ENCODE data around the gene SOX10.

SOX10 gene

DNA sequence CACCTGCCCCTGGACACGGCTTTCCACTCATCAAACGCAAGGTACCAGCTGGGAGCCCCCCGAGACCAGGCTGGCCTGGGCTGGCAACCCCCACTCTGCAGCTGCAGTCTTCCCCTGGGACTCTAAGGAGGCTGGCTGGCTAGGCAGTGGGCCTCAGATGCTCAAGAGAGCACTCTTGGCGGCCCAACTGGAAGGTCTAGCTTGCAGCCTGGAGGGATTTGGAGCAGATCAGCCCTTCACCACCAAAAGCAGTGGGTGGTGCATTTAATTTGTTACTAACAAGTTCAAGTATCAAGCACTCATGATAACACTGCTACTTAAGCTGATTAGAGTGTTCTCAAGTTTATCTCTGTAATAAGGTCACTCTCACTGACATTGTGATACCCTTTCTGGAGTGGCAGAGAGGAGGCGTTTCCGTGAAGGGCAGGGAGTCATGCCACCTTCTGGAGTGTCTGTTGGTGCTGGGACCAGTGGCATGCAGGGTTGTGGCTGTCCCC lies 52.4 kb downstream of the SOX10 start:
- no peak for DNase-seq (ENCODE audit: low read depth in 2 of 3, low spot score in 2 of 3)

DNA sequence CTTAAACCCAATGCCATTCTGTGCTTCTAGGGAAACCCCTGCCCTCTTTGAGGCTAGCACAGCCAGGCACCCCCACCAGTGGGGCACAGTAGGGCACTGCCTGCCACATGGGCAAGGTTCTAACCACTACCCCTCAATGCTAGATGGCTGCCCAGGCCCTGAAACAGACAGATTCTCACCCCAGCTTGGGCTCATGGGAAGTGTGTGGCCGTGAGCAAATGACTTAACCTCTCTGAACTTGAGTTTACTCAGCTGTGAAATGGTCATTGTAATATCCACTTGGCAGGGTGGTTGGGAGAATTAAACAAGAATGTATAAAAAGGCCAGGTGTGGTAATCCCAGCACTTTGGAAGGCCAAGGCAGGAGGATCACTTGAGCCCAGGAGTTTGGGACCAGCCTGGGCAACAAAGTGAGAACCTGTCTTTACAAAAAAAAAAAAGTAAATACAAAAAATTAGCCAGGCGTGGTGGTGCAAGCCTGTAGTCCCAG lies 53.4 kb downstream of the SOX10 start:
- DNase-seq (ENCODE audit: low read depth in 2 of 3, low spot score in 2 of 3), result no peak

DNA sequence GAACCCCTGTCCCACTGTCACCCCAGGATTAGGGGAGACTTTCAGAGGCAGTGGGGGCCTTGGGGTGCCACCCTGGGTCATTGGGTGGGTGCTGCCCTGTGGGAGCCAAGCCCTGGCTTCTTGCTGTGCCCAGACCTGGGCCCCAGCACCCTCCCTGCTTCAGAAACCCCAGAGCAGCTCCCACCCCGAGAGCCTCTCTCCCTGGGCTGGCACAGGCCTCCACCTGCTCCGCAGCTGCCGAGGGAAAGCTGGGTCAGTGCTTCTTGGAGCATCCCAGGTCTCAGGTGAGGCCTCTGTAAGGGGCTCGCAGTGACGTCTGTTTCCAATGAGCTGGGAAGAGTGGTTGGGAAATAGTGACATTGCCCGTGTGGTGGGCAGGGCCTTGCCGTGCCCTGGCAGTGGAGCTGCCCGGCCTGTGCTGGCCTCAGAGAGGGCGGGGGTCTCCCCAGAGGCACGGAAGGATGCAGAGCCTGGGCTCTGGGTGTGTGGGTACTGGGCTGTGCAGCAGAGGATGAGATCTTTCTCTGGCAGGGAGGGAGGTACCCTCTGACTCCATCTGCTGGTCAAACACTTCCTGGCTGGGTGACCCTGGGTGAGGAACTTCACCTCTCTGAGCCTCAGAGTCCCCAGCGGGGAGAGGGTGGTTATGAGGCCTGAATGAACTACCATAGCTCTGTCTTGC lies 53.9 kb downstream of the SOX10 start:
- DNase-seq (ENCODE audit: low read depth in 2 of 3, low spot score in 2 of 3), result no peak

DNA sequence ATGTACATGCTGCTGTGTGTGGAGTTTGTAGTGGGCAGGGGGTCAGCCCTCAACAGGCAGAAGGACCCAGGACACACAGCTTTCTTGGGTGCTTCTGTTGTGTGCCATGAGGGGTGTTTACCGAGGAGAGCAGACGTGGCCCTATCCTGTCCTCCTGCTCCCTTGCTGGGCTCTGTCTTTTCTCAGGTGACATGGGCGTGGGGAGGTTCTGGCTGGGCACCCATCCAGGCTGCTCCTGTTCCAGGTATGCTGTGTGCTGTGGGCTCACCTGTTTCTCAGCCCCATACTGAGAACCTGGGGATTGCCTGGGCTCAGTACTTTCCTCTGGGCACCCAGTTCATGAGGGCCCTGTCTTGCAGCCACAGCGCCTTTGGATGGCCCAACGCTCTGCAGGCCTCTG lies 55.0 kb downstream of the SOX10 start:
- no peak for DNase-seq (ENCODE audit: low read depth in 2 of 3, low spot score in 2 of 3)

DNA sequence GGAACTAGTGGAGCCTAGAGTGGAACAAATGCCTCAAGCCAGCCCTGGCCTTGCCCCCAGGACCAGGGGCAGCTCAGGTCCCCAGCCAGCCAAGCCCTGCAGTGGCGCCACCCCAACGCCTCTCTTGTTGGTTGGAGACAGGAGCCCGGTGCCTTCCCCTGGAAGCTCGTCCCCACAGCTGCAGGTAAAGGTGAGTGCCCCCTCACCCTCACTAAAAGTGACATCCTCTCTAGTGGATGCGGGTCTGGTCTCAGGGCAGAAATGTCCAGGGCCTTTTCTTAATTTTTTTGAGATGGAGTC lies 56.8 kb downstream of the SOX10 start:
- no peak for DNase-seq (ENCODE audit: low read depth in 2 of 3, low spot score in 2 of 3)

DNA sequence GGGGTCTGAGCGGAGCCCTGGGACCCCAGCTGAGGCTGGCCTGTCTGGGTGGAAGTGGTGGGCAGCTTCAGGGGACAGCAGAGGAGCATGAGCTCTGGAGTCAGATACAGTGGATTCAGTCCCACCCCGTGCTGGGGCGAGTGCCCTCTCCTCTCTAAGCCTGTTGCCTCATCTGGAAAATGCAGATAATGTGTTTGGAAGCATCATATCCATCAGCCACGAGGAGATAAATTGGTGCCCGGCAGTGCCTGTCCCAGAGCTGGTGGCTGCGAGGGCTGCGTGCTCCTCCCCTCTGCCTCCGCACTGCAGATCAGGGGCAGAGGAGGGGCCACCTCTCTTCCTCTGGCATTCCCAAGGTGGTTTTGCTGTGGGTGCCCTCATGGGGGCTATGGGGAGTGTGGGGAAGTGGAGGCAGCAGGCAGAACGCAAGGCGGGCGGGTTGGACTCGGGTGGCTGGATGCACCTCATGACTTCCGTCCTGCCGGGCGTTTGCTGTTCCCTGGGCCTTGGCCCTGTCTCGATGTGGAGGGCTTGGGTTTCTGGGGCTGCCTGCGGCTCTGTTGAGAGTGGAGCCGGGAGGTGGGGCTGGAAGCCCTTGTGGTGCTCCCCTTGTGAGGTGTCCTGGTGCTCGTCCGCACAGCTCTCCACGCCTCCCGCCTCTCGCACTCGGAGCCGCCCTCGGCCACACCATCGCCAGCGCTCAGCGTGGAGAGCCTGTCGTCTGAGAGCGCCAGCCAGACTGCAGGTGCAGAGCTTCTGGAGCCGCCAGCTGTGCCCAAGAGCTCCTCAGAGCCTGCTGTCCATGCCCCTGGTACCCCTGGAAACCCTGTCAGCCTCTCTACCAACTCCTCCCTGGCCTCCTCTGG lies 57.4 kb downstream of the SOX10 start:
- DNase-seq (ENCODE audit: low read depth in 2 of 3, low spot score in 2 of 3), result no peak

DNA sequence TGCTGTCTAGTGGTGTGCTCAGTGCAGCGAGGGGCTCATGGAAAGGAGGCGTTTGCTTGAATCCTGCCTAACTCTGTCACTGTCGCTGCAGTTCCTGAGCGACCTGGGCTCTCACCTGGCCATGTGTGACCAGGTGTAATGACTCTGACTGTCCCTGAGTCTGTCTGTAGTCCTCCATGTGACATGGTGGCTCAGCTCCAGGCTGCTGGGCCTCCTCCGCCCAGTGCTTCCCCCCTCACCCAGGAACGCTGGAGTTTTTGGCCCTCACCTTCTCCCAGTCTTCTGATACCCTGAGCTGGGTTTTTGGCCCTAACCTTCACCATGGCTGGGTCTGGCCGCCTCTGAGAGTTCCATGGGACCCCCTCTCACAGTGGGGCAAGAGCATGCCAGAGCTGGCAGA lies 58.0 kb downstream of the SOX10 start:
- no peak for DNase-seq (ENCODE audit: low read depth in 2 of 3, low spot score in 2 of 3)

DNA sequence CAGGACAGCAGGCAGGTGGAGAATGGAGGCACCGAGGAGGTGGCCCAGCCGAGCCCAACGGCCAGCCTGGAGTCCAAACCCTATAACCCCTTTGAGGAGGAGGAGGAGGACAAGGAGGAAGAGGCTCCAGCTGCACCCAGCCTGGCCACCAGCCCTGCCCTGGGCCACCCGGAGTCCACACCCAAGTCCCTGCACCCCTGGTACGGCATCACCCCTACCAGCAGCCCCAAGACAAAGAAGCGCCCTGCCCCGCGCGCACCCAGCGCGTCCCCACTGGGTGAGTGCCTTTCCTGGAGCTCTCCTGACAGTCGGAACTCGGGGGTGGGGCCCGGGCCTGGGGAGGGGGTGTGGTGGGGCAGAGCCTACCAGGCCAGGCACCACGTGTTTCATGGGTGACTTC lies 58.6 kb downstream of the SOX10 start:
- DNase-seq (ENCODE audit: low read depth in 2 of 3, low spot score in 2 of 3), result no peak

DNA sequence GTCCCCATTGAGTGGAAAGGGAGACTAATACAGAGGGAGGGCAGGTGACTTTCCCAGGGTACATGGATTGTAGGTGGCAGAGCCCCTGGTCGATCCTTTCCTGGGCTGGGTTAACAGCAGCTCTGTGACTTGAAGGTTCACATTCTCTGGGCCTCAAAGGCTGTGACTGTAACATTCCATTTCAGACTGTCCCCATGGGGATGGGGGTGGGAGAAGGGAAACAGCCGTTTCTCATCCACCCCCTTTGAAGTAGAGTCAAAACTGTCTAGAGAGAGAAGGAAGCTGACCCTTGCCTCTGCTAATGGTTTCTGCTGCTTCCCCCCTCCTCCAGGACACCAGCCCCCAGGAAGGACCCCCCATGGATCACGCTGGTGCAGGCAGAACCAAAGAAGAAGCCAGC lies 59.0 kb downstream of the SOX10 start:
- DNase-seq (ENCODE audit: low read depth in 2 of 3, low spot score in 2 of 3), result no peak

DNA sequence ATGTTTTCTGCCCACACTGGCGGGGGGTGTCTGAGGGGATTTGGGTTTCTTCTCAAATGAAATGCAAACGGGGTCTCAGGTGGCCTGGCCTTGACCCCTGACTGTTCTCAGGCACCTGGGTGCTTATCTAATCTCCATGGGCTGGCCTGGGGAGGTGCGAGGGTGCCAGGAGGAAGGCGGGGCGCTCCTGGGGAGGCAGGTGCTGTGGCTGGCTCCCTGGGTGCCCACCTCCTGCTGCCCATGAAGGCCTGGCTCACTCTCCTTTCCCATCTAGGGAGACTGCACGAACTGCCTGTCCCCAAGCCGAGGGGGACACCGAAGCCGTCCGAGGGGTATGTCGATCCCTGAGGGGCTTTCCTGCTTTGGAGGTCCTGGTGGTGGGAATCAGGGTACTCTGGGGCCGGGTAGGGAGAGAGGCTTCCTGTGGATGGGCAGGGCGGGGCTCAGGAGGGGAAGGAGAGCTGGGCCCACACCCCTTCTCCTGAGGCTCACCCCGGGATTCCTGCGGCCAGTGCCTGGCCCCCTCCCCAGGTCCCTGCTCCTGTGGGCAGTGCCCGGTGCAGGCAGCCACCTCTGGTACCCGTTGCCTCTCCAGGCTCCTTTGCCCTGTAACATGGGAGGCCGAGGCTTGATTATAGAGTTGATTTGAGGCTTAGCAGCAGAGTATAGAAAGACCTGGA lies 59.8 kb downstream of the SOX10 start:
- DNase-seq (ENCODE audit: low read depth in 2 of 3, low spot score in 2 of 3), result no peak

DNA sequence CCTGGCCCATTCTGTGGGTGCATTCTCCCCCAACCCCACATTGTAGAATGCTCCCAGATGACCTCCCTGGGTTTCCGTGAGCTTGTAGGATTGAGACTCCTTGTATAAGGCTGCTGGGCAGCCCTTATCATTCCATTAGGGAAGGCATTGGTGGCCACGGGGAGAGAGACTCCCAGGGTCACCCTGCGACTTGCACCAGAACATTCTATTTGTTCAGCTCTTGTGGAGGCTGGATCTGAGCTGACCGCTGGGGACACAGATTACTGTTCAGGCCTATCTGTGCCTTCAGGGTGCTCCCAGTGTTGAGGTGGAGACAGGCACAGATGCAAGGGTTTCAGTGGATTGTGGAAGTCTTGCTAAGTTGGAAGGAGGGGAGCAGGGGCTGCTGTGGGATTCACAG lies 60.4 kb downstream of the SOX10 start:
- no peak for DNase-seq (ENCODE audit: low read depth in 2 of 3, low spot score in 2 of 3)
